SK-MEL-5 (cell line): ENCODE results near the gene KLHL15. TPM values are rescaled to one million over a fixed set of nuclear protein-coding genes. Genes with fewer than 3 reads are reported as not detected.
A peak's percentile ranks its signal among the peaks of the same experiment; 100 is the strongest.
"Not testable (repeated sequence)": the region's sequence is repeated elsewhere in the genome, so short reads cannot be mapped to it uniquely, and the experiment has no call there.

Experiments
- DNase-seq: peaks from one replicate; pipeline ENCODE4 v3.0.0-alpha.2; 2016; ENCODE audit warnings: low read depth, low spot score
- in situ Hi-C: cut with HindIII; loops from 2 replicates; pipeline ENCODE4 v1.10.0; 2016; ENCODE audit warnings: low sequenced_read_pairs, high pct_unique_total_duplicates, low pct_unique_long_range_greater_than_20kb
- polyA plus RNA-seq, 2 experiments: library from polyadenylated mRNA; depleted of rRNA; stranded (reverse); fragments of >200 nt; gene quantifications; 2 replicates each; pipeline ENCODE4 v1.2.3, GENCODE V29; 2015
- total RNA-seq: library from RNA; depleted of rRNA; stranded (reverse); fragments of >200 nt; shearing (Covaris generic); gene quantifications from 2 replicates; pipeline ENCODE4 v1.2.3, GENCODE V29; 2014; rRNA removed

The KLHL15 gene, protein sequence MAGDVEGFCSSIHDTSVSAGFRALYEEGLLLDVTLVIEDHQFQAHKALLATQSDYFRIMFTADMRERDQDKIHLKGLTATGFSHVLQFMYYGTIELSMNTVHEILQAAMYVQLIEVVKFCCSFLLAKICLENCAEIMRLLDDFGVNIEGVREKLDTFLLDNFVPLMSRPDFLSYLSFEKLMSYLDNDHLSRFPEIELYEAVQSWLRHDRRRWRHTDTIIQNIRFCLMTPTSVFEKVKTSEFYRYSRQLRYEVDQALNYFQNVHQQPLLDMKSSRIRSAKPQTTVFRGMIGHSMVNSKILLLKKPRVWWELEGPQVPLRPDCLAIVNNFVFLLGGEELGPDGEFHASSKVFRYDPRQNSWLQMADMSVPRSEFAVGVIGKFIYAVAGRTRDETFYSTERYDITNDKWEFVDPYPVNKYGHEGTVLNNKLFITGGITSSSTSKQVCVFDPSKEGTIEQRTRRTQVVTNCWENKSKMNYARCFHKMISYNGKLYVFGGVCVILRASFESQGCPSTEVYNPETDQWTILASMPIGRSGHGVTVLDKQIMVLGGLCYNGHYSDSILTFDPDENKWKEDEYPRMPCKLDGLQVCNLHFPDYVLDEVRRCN
- total RNA-seq: 11.9 and 12.4 TPM in 2 replicates
- 6.2 and 9.1 TPM in 2 replicates for polyA plus RNA-seq (2015; cell fraction: cytosol; rRNA removed)
- 20.0 and 24.5 TPM in 2 replicates for polyA plus RNA-seq (2015; cell fraction: nucleus; rRNA removed)

DNA sequence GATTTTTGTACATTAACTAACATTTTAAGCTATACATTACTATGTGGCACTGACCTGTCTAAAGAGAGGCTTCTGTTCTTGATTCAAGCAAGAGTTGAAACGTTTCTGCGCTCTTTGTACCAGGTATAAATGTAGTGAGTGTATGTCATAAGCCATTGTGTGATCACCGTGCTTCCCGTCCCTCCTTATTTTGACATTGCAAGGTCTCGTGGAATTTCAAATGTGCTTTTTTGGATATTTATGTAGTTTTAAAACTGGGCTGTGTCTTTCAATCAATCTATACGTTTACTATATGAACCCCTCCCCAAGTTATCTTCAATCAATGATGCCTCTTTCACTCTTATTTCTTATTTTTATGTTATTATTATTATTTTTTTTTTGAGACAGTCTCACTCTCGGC, at the start of gene KLHL15:
KLHL15 (minus strand) TSS at position 101 of the 400 bp plus-strand sequence. CDS start 20,493 bp downstream, outside the sequence.
- in situ Hi-C loops: no loop called here

DNA sequence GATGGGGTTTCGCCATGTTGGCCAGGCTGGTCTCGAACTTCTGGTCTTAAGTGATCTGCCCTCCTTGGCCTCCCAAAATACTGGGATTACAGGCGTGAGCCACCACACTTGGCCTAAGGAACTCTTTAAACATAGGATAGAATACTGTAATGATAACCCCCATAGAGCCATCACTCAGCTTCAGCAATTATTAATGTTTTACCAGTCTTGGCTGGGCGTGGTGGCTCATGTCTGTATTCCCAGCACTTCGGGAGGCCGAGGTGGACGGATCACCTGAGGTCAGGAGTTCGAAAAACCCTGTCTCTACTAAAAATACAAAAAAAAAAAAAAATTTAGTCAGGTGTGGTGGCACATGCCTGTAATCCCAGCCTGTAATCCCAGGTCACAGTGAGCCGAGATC, 42.9 kb upstream of the KLHL15 start:
- in situ Hi-C loops: no loop called here
- DNase-seq: no peak

More for the DNA sequence above, at the start of gene KLHL15:
- no peak for DNase-seq

DNA sequence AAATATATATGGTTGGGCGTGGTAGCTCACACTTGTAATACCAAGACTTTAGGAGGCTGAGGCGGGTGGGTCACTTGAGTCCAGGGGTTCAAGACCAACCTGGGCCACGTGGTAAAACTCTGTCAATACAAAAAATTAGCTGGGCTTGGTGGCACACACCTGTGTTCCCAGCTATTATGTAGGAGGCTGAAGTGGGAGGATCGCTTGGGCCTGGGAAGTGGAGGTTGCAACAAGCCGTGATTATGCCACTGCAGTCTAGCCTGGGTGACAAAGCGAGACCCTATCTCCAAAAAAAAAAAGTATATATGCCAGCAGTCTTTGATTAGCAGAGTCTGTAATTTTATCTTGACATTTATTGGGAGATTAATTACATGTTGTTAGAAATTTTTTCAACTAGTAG, 36.5 kb upstream of the KLHL15 start:
- in situ Hi-C loops: no loop called here
- DNase-seq: no peak

DNA sequence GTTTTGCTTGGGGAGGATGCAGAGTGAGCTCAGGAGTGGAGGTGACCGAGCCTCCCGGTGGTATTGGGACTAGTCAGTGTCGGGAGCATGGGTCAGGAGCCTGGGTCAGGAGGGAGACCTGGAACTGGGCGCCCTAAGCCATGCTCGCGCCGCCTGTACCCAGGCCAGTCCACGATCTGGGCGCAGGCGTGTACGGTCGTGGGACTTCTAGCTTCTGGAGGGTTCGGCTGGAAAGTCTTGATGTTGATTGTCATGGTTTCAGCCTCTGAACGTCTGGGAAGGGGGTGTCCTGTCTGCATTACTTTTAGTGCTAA, 28.0 kb upstream of the KLHL15 start:
- in situ Hi-C loops: no loop called here
- DNase-seq: peak; percentile 1

DNA sequence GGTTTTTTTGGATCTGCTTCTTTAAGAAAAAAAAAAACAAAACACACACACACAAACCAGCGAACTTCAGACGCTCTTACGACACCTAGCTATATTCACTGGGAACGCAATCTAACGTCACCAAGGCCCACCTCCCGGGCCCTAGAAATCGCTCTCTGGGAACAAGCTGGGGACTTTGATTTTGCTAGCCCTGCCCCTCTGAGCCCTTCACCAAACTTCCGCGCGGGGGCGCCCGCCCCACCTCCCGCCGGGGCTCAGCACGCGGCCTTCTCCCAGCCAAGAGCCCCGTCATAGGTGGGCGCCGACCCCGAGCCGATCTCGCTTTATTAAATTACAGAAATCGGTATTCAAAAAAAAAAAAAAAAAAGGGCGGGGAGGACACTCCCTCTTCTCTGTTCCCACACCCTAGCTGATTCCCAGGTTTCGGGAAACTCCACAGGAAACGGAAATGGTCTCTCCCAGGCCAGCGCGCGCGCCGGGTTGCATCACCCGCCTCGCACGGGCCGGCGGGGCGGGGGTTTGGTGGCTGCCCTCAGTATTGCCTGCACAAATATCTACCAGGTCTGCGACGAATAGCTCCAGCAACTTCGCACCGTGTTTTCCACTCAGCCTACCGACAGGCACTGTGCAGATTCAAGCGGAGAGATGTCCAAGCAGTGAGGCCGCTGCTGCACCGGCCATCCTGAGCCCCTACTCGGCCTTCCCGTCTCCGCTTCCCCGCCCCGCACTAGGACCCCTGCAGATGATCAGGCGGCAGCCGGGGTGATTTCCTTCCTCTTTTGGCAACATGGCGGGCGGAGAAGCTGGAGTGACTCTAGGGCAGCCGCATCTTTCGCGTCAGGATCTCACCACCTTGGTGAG, 27.4 kb upstream of the KLHL15 start, which contains the start of gene EIF2S3:
EIF2S3 (plus strand) TSS at position 775 of the 861 bp plus-strand sequence; CDS start at position 788, 13 bp downstream.
- in situ Hi-C loops: no loop called here

DNA sequence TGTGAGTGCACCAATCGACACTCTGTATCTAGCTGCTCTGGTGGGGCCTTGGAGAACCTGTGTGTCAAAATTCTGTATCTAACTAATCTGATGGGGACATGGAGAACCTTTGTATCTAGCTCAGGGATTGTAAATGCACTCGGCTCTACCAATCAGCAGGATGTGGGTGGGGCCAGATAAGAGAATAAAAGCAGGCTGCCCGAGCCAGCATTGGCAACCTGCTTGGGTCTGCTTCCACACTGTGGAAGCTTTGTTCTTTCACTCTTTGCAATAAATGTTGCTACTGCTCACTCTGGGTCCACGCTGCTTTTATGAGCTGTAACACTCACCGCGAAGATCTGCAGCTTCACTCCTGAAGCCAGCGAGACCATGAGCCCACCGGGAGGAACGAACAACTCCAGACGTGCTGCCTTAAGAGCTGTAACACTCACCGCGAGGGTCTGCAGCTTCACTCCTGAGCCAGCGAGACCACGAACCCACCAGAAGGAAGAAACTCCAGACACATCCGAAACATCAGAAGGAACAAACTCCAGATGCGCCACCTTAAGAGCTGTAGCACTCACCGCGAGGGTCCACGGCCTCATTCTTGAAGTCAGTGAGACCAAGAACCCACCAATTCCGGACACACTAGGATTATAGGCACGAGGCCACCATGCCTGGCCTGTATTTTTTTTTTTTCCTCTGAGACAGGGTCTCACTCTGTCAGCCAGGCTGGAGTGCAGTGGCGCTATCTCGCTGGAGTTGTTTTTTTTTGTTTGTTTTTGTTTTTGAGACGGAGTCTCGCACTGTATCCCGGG, 23.7 kb upstream of the KLHL15 start:
- DNase-seq: peak; percentile 42
- in situ Hi-C loops: not testable (repeated sequence)

More for the DNA sequence above, 27.4 kb upstream of the KLHL15 start, which contains the start of gene EIF2S3:
- peak; percentile 96 for DNase-seq

DNA sequence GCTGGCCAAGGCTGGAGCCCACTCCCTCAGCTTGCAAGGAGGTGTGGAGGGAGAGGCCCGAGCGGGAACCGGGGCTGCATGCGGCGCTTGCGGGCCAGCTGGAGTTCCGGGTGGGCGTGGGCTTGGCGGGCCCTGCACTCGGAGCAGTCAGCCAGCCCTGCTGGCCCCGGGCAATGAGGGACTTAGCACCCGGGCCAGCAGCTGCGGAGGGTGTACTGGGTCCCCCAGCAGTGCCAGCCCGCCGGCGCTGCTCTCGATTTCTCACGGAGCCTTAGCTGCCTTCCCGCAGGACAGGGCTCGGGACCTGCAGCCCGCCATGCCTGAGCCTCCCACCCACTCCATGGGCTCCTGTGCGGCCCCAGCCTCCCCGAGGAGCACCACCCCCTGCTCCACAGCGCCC, 22.7 kb upstream of the KLHL15 start:
- DNase-seq, in situ Hi-C loops: not testable (repeated sequence)

DNA sequence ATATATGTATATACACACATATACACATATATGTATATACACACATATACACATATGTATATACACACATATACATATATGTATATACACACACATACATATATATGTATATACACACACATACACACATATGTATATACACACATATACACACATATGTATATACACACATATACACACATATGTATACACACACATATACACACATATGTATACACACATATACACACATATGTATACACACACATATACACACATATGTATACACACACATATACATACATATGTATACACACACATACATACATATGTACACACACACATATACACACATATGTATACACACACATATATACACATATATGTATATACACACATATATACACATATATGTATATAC, 19.1 kb upstream of the KLHL15 start:
- DNase-seq, in situ Hi-C loops: not testable (repeated sequence)

DNA sequence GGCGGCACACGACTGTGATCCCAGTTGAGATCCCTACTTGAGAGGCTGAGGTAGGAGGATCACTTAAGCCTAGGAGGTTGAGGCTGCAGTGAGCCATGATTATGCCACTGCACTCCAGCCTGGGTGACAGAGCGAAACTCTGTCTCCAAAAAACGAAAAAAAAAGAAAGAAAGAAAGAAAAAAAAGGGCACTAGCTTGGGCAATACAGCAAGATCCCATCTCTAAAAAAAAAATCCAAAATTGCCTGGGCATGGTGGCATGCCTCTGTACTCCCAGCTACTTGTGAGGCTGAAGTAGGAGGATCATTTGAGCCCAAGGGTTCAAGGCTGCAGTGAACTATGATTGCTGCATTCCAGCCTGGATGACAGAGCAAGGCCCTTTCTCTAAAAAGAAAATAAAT, 10.7 kb upstream of the KLHL15 start:
- DNase-seq: no peak
- in situ Hi-C loops: no loop called here

DNA sequence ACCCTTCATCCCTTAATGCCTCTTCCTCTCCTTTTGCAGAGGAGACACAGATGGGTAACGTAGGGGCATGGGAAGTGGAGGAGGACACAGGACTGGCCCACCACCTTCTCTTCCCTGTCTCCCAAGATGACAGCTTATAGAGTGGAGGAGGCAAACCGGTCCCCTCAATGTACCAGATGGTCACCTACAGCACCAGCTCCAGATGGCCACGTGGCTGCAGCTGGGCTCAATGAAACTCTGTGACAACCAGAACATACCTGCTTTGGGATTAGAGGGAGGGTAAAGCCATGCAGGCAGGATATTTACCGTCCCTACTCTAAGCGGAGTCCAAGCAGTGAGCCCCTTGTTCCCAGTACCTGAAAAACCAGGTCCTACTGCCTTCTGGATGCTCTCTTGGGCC, 7.5 kb upstream of the KLHL15 start:
- in situ Hi-C loops: no loop called here
- DNase-seq: no peak

DNA sequence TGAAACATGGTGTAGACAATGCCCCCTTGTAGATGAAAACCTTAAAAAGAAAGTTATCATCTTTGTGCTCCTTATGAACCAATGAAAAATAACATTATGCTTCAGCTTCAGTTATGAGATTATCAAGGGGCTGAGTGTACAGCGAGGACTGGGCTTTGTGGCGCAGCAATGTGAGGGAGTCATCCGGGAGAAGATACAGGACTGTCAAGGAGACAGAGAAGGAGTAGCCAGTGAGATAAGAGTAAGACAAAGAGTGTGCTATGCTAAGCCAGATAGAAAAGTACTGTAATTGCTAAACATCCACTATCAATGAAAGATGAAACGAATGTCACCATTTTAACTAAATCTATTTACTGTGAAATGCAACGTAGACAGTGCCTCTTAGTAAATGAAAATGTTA, 3.6 kb upstream of the KLHL15 start:
- DNase-seq: no peak
- in situ Hi-C loops: no loop called here

DNA sequence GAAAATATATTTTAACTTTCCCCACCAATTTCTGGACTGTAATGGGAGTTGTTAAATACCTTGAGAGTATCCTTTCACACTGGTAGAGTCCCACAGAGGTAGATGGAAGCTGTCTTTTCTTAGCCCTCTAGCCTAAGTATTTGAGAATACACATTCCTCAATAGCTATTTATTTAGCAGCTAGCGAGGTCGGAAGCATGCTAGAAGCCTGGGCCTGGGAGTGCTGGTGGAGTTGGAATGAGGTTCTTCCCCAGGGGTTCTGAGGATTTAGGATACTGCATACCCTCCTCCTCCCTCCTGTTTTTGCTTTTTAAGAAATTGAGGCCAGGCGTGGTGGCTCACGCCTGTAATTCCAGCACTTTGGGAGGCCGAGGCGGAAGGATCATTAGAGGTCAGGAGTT, 999 bp upstream of the KLHL15 start:
- DNase-seq: no peak
- in situ Hi-C loops: no loop called here

DNA sequence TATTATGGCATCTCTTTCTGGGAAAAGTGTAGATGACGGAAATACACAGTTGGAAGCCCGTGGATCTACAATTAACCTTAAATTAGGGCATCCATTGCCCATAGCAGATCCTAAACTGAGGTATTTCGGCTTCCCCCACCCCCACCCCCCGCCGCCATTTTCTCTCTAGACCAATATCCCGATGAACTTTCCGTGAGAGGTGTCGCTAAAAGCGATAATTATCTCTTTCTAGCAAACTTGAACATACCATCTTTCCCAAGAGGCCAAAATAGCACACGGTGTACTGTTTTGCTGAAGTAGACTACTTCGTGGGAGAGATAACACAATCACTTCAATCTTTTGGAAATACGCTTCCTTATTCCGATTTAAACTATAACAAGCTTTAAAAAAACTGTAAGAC, 554 bp downstream of the KLHL15 start:
- DNase-seq: peak; percentile 37
- in situ Hi-C loops: no loop called here

DNA sequence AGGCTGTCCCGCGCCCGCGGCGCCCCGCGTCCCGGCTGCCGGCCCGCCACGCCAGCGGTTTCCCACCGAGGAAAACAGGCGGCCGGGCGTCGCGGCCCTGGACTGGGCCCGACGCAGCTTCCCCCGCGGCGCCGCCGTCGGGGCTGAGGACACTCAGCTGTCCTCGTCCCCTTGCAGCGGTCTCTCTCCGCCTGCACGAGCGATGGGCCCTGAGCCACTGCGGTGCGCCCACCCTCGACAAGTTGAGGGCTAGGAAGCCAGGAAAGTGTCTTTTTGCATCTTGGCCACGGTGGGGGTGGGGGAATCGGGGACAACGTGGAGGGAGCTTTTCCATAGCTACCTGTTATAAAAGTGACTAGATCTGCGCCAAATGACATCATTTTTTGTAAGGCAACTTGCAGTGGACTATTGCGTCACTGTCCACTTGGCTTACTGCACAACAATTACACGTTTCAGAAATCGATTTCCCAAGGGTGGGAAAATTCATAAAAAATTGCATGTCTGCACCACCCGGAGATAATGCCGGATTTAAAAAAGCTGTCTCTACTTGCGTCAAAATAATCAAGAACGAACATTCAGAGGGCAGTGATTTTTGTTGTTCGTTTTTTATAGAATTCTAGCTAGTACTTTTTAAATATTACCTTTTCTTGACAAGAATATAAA, 1.1 kb downstream of the KLHL15 start:
- in situ Hi-C loops: no loop called here
- DNase-seq: peak; percentile 59

DNA sequence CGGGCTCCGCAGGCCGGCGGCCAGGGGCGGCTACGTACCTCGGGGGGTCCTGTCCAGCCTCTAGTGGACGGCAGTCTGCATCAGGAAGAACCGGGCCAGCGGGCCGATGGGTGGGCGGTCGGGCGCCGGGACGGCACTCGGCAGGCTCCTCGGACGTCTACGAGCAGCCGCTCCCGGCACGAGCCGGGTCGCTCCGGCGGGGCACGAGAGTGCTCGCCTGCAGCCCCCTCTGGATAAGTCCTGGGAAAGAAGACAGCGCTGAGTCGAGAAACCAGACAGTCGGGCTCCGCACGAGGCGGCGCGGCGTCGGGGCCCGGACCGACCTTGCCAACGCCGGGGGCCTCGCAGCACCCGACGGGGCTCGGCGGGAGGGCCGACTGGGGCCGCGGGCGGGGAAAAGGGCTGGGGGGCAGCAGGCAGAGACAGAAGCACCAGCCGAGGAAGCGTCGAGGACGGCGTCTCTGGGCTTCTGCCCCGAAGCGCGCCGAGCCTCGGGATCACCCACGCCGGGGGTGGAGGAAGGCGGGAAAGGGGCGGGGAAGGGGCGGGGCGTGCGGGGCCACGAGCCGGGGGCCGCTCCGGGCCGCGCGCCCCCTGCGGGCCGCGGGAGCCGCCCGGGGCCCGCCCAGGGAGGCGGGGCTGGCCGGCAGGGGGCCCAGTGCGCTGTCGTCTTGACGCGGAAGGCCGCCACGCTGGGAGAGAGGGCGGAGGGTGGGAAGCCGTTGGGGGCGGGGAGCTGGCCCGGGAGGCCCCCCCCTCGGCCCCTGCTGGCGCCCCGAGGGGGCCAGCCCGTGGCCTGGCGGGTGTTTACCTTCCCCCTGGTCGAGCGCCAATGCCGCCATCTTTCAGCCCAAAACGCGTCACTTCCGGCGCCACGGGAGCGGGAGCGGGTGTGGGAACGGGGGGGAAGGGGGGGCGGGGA, 1.9 kb downstream of the KLHL15 start:
- in situ Hi-C loops: no loop called here

More for the DNA sequence above, 1.9 kb downstream of the KLHL15 start:
- DNase-seq: peak; percentile 87
